HCT116 (cell line): ENCODE data around the gene TMEM240.

Experiments used
- CEBPB ChIP-seq: IDR thresholded peaks from 2 replicates; pipeline ENCODE4 v1.6.1; 2012; ENCODE audit warnings: low read depth
- CTCF ChIP-seq, 3 experiments: fragments of 200-600 bp in 1 of 3; sonication (generic) in 1 of 3; IDR thresholded peaks in 2 of 3; conservative IDR thresholded peaks in 1 of 3; 2 replicates each; pipeline ENCODE4 v1.5.1; 2012 to 2017; ENCODE audit warnings: low read depth in 2 of 3, low read length in 2 of 3, antibody characterized with exemption in 1 of 3, borderline replicate concordance in 1 of 3, control low read depth in 1 of 3, mild to moderate bottlenecking in 1 of 3, mixed read lengths in 1 of 3, mixed run types in 1 of 3, moderate library complexity in 1 of 3; ENCODE audit not compliant: insufficient read depth in 1 of 3
- EGR1 ChIP-seq: IDR thresholded peaks from 2 replicates; pipeline ENCODE4 v1.6.1; 2012; ENCODE audit warnings: low read depth
- ELF1 ChIP-seq: IDR thresholded peaks from 2 replicates; pipeline ENCODE4 v1.6.1; 2012; ENCODE audit warnings: low read depth, borderline replicate concordance
- EZH2 ChIP-seq: fragments of 200-600 bp; sonication (generic); IDR thresholded peaks from 2 replicates; pipeline ENCODE4 v1.6.1; 2017; ENCODE audit warnings: antibody characterized with exemption, mixed run types
- FOSL1 ChIP-seq: IDR thresholded peaks from 2 replicates; pipeline ENCODE4 v1.6.1; 2012; ENCODE audit warnings: low read depth
- POLR2A ChIP-seq: IDR thresholded peaks from 2 replicates; pipeline ENCODE4 v1.7.0; 2011; ENCODE audit warnings: borderline replicate concordance; ENCODE audit not compliant: insufficient read depth, insufficient read length; ENCODE audit errors: extremely low read depth
- POLR2AphosphoS5 ChIP-seq: IDR thresholded peaks from 2 replicates; pipeline ENCODE4 v1.6.1; 2011; ENCODE audit warnings: mild to moderate bottlenecking, low read depth, low read length, moderate library complexity
- RAD21 ChIP-seq: IDR thresholded peaks from 2 replicates; pipeline ENCODE4 v1.6.1; 2012; ENCODE audit warnings: low read depth, mild to moderate bottlenecking
- SIN3A ChIP-seq: IDR thresholded peaks from 2 replicates; pipeline ENCODE4 v1.6.1; 2012; ENCODE audit warnings: low read depth
- ZFX ChIP-seq: fragments of 450-650 bp; IDR thresholded peaks from 2 replicates; pipeline ENCODE4 v1.6.1; 2017
- ZNF274 ChIP-seq: fragments of 200-500 bp; sonication (Bioruptor generic); IDR thresholded peaks from 2 replicates; pipeline ENCODE4 v1.6.1; 2014; ENCODE audit warnings: mild to moderate bottlenecking, low read depth, low read length, inconsistent platforms

- TF ChIP-seq CTCF (IDR thresholded peaks at IDR 0.05 in 2 of 3, conservative IDR thresholded peaks at IDR 0.05 in 1 of 3; ENCODE audit: borderline replicate concordance in 1 of 3, insufficient read depth in 1 of 3, low read depth in 2 of 3, low read length in 2 of 3) = no peak
- TF ChIP-seq RAD21 = no peak
- no peak for TF ChIP-seq POLR2AphosphoS5
- TF ChIP-seq FOSL1 = no peak
- TF ChIP-seq POLR2A = no peak
- no peak for TF ChIP-seq ZFX
- TF ChIP-seq SIN3A = no peak
- no peak for TF ChIP-seq ELF1
- TF ChIP-seq ZNF274 = no peak
- TF ChIP-seq EZH2 = no peak
- no peak for TF ChIP-seq CEBPB
- no peak for TF ChIP-seq EGR1
These were observed 51.2 kb downstream of the TMEM240 start for GRCh38 chr1:1489231-1489630.
